Gastrocnemius medialis (tissue), 4 donors: ENCODE measurements around the gene DENND6B. TPM values are rescaled to one million over a fixed set of nuclear protein-coding genes. Genes with fewer than 3 reads are reported as not detected.
"Not testable (repeated sequence)": the region's sequence is repeated elsewhere in the genome, so short reads cannot be mapped to it uniquely, and the experiment has no call there.

Source experiments
- ATAC-seq, 2 donors: fragments of 150-250 bp; one replicate each; pipeline ENCODE4 v1.9.1; 2016
- DNase-seq, 2 donors: peaks; one replicate each; pipeline ENCODE4 v3.0.0-alpha.2; 2019
- H3K27ac ChIP-seq, 4 donors: fragments of 200-600 bp; sonication (generic); 1 replicate in 1 of 4; 2 replicates in 3 of 4; pipeline ENCODE4 v1.5.1; 2016 to 2018; ENCODE audit warnings: mild to moderate bottlenecking in 2 of 4, moderate library complexity in 1 of 4
- H3K27me3 ChIP-seq, 3 donors: fragments of 200-600 bp; sonication (generic) in 2 of 3; 1 replicate in 1 of 3; 2 replicates in 2 of 3; pipeline versions ENCODE4 v1.5.1 to v1.6.0; 2016 to 2019; ENCODE audit warnings: mild to moderate bottlenecking in 1 of 3, moderate library complexity in 1 of 3
- H3K36me3 ChIP-seq, 2 donors: fragments of 200-600 bp; sonication (generic) in 1 of 2; one replicate each; pipeline ENCODE4 v1.5.1; 2017 to 2018
- H3K4me1 ChIP-seq, 2 donors: fragments of 200-600 bp; sonication (generic) in 1 of 2; one replicate each; pipeline ENCODE4 v1.5.1; 2016 to 2017; ENCODE audit warnings: mild to moderate bottlenecking in 2 of 2
- H3K4me3 ChIP-seq, 4 donors: fragments of 200-600 bp; sonication (generic) in 3 of 4; 1 replicate in 1 of 4; 2 replicates in 3 of 4; pipeline ENCODE4 v1.5.1; 2016 to 2019; ENCODE audit warnings: mild to moderate bottlenecking in 2 of 4
- H3K9me3 ChIP-seq, 3 donors: fragments of 200-600 bp; sonication (generic) in 2 of 3; 1 replicate in 1 of 3; 2 replicates in 2 of 3; pipeline ENCODE4 v1.5.1; 2016 to 2019
- POLR2A ChIP-seq, 2 donors: fragments of 450-650 bp; IDR thresholded peaks; one replicate each; pipeline ENCODE4 v1.6.1; 2017; ENCODE audit warnings: antibody characterized with exemption in 2 of 2, mild to moderate bottlenecking in 2 of 2, moderate library complexity in 2 of 2
- in situ Hi-C, 4 donors: fragments of 200-750 bp; cut with MboI; loops; one replicate each; pipeline versions ENCODE4 v1.15.0 to v1.8.0; 2017; ENCODE audit warnings: low sequenced_read_pairs in 4 of 4
- intact Hi-C: fragments of 100-400 bp; cut with DNase I; formaldehyde crosslinking; loops from one replicate; pipeline ENCODE4 v1.15.1; 2023; ENCODE audit warnings: low total_unique reads
- total RNA-seq, 4 donors: library from RNA; depleted of rRNA; stranded (reverse); fragments of >200 nt; gene quantifications; one replicate each; pipeline versions ENCODE4 v1.1.0 to v1.2.3, GENCODE V29; 2016
- TF ChIP-seq, protein P1 (sequence below), 5 experiments: fragments of 450-650 bp in 3 of 5; fragments of 200-600 bp in 2 of 5; sonication (generic) in 2 of 5; IDR thresholded peaks in 4 of 5; conservative IDR thresholded peaks in 1 of 5; 1 replicate in 4 of 5; 2 replicates in 1 of 5; pipeline ENCODE4 v1.5.1; 2016 to 2019; ENCODE audit warnings: antibody characterized with exemption in 5 of 5, mild to moderate bottlenecking in 3 of 5, moderate library complexity in 3 of 5

DENND6B gene
- total RNA-seq, 4 donors from 2014 or later = 0.55 to 0.84 (median 0.68) TPM; not detected in 1

DNA sequence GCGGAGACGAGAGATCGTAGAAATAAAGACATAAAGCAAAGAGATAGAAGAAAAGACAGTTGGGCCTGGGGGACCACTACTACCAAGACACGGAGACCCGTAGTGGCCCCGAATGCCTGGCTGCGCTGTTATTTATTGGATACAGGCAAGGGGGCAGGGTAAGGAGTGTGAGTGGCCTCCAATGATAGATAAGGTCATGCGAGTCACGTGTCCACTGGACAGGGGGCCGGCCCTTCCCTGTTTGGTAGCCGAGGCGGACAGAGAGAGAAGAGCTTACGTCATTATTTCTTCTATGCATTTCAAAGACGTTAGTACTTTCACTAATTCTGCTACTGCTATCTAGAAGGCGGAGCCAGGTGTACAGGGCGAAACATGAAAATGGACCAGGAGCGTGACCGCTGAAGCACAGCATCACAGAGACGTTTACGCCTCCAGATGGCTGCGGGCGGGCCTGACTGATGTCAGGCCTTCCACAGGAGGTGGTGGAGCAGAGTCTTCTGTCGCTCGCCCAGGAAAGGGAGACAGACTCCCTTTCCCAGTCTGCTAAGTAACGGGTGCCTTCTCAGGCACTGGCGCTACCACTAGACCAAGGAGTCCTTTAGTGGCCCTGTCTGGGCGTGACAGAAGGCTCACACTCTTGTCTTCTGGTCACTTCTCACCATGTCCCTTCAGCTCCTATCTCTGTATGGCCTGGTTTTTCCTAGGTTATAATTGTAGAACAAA is 41.1 kb upstream of the DENND6B start:
- no peak for DNase-seq
- TF ChIP-seq POLR2A (IDR thresholded peaks at IDR 0.05) = no peak
- TF ChIP-seq, protein P1, sequence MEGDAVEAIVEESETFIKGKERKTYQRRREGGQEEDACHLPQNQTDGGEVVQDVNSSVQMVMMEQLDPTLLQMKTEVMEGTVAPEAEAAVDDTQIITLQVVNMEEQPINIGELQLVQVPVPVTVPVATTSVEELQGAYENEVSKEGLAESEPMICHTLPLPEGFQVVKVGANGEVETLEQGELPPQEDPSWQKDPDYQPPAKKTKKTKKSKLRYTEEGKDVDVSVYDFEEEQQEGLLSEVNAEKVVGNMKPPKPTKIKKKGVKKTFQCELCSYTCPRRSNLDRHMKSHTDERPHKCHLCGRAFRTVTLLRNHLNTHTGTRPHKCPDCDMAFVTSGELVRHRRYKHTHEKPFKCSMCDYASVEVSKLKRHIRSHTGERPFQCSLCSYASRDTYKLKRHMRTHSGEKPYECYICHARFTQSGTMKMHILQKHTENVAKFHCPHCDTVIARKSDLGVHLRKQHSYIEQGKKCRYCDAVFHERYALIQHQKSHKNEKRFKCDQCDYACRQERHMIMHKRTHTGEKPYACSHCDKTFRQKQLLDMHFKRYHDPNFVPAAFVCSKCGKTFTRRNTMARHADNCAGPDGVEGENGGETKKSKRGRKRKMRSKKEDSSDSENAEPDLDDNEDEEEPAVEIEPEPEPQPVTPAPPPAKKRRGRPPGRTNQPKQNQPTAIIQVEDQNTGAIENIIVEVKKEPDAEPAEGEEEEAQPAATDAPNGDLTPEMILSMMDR (IDR thresholded peaks at IDR 0.05 in 4 of 5, conservative IDR thresholded peaks at IDR 0.05 in 1 of 5) = no peak
- no peak overlapping the region for H3K27ac ChIP-seq
- H3K4me3 ChIP-seq = no peak overlapping the region
- H3K9me3 ChIP-seq = no peaks in the 10 kb centered on the region
- no peak for ATAC-seq
- intact Hi-C loops = no loop called here
- H3K27me3 ChIP-seq = no peaks in the 10 kb centered on the region
- in situ Hi-C loops = no loop called here
- H3K36me3 ChIP-seq = peaks cover 0 to 14% of the 10 kb centered on the region in 2 donors
- peaks cover 0 to 7% of the 10 kb centered on the region in 2 donors for H3K4me1 ChIP-seq

DNA sequence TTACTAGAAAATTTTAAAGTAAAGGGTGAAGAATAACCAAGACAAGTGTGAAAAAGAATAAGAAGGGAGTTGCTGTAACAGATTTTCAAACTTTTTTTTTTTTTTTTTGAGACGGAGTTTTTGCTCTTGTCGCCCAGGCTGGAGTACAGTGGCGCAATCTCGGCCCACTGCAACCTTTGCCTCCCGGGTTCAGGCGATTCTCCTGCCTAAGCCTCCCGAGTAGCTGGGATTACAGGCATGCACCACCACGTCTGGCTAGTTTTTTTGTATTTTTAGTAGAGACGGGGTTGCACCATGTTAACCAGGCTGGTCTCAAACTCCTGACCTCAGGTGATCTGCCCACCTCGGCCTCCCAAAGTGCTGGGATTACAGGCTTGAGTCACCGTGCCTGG is 37.0 kb upstream of the DENND6B start:
- in situ Hi-C loops, H3K36me3 ChIP-seq, H3K27ac ChIP-seq, intact Hi-C loops, DNase-seq, H3K4me3 ChIP-seq, ATAC-seq, H3K9me3 ChIP-seq, H3K27me3 ChIP-seq: not testable (repeated sequence)
- peaks cover 0 to 14% of the 10 kb centered on the region in 2 donors for H3K4me1 ChIP-seq

DNA sequence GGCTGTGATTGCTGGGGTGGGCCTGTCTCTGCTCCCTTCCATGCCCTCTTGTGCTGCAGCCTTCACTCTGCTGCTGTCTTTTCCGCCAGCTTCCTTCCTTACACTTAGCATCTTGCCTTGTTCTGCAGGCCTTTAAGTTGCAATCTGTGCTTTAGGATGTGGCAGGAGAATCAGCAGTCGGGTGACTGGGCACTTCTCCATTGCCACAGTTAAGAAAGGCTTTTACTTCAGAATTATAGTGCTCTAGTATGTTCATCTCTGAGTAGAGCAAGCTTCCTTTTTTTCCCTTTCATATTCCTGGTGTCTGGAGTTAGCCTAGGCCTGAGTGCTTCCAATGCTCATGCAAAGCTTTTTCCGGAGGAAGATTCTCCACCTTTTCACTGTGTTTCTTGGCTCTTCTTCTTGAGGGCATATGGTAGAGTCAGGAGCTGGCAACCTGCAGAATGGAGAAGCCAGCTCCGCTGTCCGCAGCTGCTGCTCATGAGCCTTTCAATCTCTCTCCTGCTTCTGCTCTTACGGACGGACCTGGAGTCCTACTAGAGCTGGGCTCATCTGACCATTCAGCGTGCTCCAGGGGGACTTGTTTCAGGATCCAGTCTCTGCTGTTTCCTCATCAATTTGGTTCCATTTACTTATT is 36.5 kb upstream of the DENND6B start:
- intact Hi-C loops = no loop called here

DNA sequence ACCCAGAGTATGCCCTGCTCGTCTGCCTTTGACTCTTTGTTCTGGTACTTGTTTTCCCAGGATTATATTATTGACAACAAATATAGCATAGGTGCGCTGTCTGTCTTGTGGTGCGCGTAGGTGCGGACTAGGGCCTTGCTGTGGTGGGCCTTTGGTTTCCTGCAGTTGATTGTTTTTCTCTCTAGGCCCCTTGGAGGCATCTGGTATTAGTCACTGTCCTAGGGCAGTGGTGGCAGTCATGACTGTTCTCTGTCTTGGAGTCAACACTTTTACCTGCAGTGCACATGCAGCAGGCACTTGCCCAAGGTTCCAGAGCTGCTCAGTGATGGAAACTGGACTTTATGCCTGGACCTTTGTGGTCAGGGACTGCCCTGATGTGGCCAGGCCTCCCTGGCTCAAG is 34.9 kb upstream of the DENND6B start:
- Histone ChIP-seq H3K27me3 (no peaks in the 10 kb centered on the region), H3K4me1 (peaks cover 0 to 14% of the 10 kb centered on the region in 2 donors), H3K4me3 (no peak overlapping the region), H3K36me3 (no peaks in the 10 kb centered on the region), H3K9me3 (no peaks in the 10 kb centered on the region), H3K27ac (peak overlapping the region in 1 of 4 donors; percentile 30)
- TF ChIP-seq POLR2A (IDR thresholded peaks at IDR 0.05) = no peak
- TF ChIP-seq, protein P1 (IDR thresholded peaks at IDR 0.05 in 4 of 5, conservative IDR thresholded peaks at IDR 0.05 in 1 of 5) = no peak
- DNase-seq (no peak), ATAC-seq (no peak)
- intact Hi-C loops = no loop called here
- in situ Hi-C loops = no loop called here

More for the DNA sequence above, 36.5 kb upstream of the DENND6B start:
- no peaks in the 10 kb centered on the region for H3K27me3 ChIP-seq
- no peak overlapping the region for H3K4me3 ChIP-seq
- peaks cover 0 to 14% of the 10 kb centered on the region in 2 donors for H3K4me1 ChIP-seq
- no peak for ATAC-seq
- no peak overlapping the region for H3K27ac ChIP-seq
- TF ChIP-seq, protein P1 (IDR thresholded peaks at IDR 0.05 in 4 of 5, conservative IDR thresholded peaks at IDR 0.05 in 1 of 5) = no peak
- TF ChIP-seq POLR2A (IDR thresholded peaks at IDR 0.05) = no peak
- no peaks in the 10 kb centered on the region for H3K9me3 ChIP-seq
- H3K36me3 ChIP-seq = no peaks in the 10 kb centered on the region
- no peak for DNase-seq
- in situ Hi-C loops = no loop called here

DNA sequence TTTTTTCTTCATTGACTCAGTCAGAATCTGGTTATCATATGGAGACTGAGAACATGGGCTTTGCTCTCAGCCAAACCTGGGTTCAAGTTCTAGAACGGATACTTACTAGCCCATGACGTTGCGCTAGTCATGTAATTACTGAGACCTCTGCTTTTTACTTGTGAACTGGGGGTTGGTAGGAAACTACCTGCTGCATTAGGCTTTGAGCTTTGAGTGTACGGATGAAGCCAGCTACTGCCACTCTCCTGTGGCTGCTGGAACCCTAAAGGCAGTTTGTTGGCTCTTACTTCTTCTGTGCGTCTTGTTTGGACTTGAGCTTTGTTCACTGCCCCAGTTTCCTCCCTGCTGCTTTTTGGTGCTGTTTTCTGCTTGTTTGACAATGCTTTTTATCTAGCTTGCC is 34.4 kb upstream of the DENND6B start:
- no peak for TF ChIP-seq POLR2A (IDR thresholded peaks at IDR 0.05)
- TF ChIP-seq, protein P1 (IDR thresholded peaks at IDR 0.05 in 4 of 5, conservative IDR thresholded peaks at IDR 0.05 in 1 of 5) = no peak
- in situ Hi-C loops (no loop called here), intact Hi-C loops (no loop called here)
- Histone ChIP-seq H3K9me3 (no peaks in the 10 kb centered on the region), H3K27me3 (no peaks in the 10 kb centered on the region), H3K4me3 (no peak overlapping the region), H3K36me3 (no peaks in the 10 kb centered on the region), H3K4me1 (peaks cover 0 to 14% of the 10 kb centered on the region in 2 donors), H3K27ac (peak overlapping the region in 2 of 4 donors; percentile 30 to 36)
- ATAC-seq (peak in 1 of 2 donors; percentile 9), DNase-seq (no peak)
